Ovary (tissue), 9 donors: ENCODE data around the gene PAGE4. TPM values are rescaled to one million over a fixed set of nuclear protein-coding genes. Genes with fewer than 3 reads are reported as not detected.

Experiments used
- DNase-seq, 5 donors: peaks; one replicate each; pipeline ENCODE4 v3.0.0-alpha.2; 2019 to 2020
- H3K27ac ChIP-seq, 2 donors: fragments of 200-600 bp; one replicate each; pipeline versions ENCODE4 v1.5.1 to v1.8.0; 2019 to 2022
- H3K27me3 ChIP-seq: fragments of 200-600 bp; one replicate; pipeline ENCODE4 v1.8.0; 2022
- H3K36me3 ChIP-seq: fragments of 200-600 bp; sonication (generic); one replicate; pipeline ENCODE4 v1.5.1; 2019
- H3K4me1 ChIP-seq: one replicate; pipeline ENCODE4 v1.8.1; 2013; ENCODE audit warnings: mild to moderate bottlenecking, moderate library complexity; ENCODE audit not compliant: insufficient read depth
- H3K4me3 ChIP-seq: fragments of 200-600 bp; sonication (generic); one replicate; pipeline ENCODE4 v1.5.1; 2017
- H3K9me3 ChIP-seq, 2 donors: fragments of 200-600 bp in 1 of 2; sonication (generic) in 1 of 2; one replicate each; pipeline versions ENCODE4 v1.5.1 to v1.8.1; 2013 to 2019; ENCODE audit warnings: mild to moderate bottlenecking in 1 of 2, moderate library complexity in 1 of 2
- EP300 ChIP-seq: sonication (generic); formaldehyde crosslinking; IDR thresholded peaks from one replicate; pipeline ENCODE4 v1.6.1; 2017; ENCODE audit warnings: antibody characterized with exemption
- POLR2A ChIP-seq: fragments of 450-650 bp; IDR thresholded peaks from one replicate; pipeline ENCODE4 v1.6.1; 2017; ENCODE audit warnings: antibody characterized with exemption, mild to moderate bottlenecking, moderate library complexity
- WGBS, 3 donors: extraction: QIAGEN DNeasy Blood & Tissue Kit in 1 of 3; methylation state at CpG; one replicate each; pipeline versions ENCODE4 v1.1.5 to v1.1.7; 2013 to 2017; 5-methylcytosine and 5-hydroxymethylcytosine counted together
- intact Hi-C, 4 donors: fragments of 100-400 bp; cut with DNase I; formaldehyde crosslinking; loops; one replicate each; pipeline versions ENCODE4 v1.11.0 to v1.15.1; 2022 to 2023
- polyA plus RNA-seq, 2 donors: library from polyadenylated mRNA; stranded (reverse); fragments of 200-250 nt in 1 of 2; fragments of 350-450 nt in 1 of 2; fragmentation: Illumina TruSeq in 1 of 2; extraction: RNeasy Lipid Tissue Mini Kit (QIAGEN cat#74804) in 1 of 2; gene quantifications; one replicate each; pipeline ENCODE4 v1.2.3, GENCODE V29; 2013 to 2014
- total RNA-seq, 7 donors: library from RNA; depleted of rRNA in 2 of 7; stranded (reverse); fragments of >200 nt in 2 of 7; fragmentation: NEBNext Ultra II Directional in 3 of 7; extraction: Animal tissue kit (Norgen Biotek cat#: 25700) in 3 of 7; gene quantifications; one replicate each; pipeline versions ENCODE4 v1.1.0 to v1.2.4, GENCODE V29; 2016 to 2023
- TF ChIP-seq, protein P1 (sequence below), 3 donors: fragments of 450-650 bp in 2 of 3; fragments of 200-600 bp in 1 of 3; IDR thresholded peaks; one replicate each; pipeline versions ENCODE4 v1.5.1 to v1.8.0; 2016 to 2022; ENCODE audit warnings: antibody characterized with exemption in 3 of 3, mild to moderate bottlenecking in 1 of 3
- donor health status: DM: no; HTN: no; CAD: no; lungs with moderate emphysema.
- donor health status: DM: no; HTN: no; CAD: no.
- donor health status: Bipolar disorder and iron deficiency.
- donor health status: DM: yes; HTN: yes; CAD: no.
- donor health status: DM: no; HTN: no; CAD: no.
- donor health status: DM: yes; HTN: yes; CAD: no.

PAGE4 gene
- total and polyA plus RNA-seq, 9 donors, result 0.71 to 9.2 (median 8.0) TPM; not detected in 4

DNA sequence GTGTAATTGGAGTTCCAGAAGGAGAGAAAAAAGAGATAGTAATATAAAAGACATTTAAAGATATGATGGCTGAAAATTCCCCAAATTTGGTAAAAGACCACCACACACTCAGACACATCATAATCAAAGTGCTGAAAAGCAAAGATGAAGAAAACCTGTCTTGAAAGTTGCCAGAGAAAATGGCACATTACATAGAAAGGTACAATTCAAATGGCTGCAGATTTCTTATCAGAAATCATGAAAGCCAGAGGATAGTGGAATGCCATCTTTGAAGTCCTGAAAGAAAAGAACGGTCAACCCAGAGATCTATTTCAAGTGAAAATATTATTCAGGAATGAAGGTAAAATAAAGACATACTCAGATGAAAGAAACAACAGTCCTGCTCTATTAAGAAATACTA is 29.3 kb upstream of the PAGE4 start:
- intact Hi-C loops, result no loop called here
- TF ChIP-seq POLR2A (no peak), EP300 (no peak)
- TF ChIP-seq, protein P1, sequence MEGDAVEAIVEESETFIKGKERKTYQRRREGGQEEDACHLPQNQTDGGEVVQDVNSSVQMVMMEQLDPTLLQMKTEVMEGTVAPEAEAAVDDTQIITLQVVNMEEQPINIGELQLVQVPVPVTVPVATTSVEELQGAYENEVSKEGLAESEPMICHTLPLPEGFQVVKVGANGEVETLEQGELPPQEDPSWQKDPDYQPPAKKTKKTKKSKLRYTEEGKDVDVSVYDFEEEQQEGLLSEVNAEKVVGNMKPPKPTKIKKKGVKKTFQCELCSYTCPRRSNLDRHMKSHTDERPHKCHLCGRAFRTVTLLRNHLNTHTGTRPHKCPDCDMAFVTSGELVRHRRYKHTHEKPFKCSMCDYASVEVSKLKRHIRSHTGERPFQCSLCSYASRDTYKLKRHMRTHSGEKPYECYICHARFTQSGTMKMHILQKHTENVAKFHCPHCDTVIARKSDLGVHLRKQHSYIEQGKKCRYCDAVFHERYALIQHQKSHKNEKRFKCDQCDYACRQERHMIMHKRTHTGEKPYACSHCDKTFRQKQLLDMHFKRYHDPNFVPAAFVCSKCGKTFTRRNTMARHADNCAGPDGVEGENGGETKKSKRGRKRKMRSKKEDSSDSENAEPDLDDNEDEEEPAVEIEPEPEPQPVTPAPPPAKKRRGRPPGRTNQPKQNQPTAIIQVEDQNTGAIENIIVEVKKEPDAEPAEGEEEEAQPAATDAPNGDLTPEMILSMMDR (IDR thresholded peaks at IDR 0.05), result no peak
- DNase-seq, result no peak
- Histone ChIP-seq H3K4me3 (no peak overlapping the region), H3K4me1 (no peaks in the 10 kb centered on the region), H3K36me3 (no peaks in the 10 kb centered on the region), H3K27me3 (no peaks in the 10 kb centered on the region), H3K27ac (no peak overlapping the region), H3K9me3 (no peaks in the 10 kb centered on the region)
- WGBS, 3 donors, result 84 to 90% (median 88%) methylated on average over 1 of the region's 1 CpG

GRCh38 chrX:49809891-49810632 is 19.0 kb upstream of the PAGE4 start:
- WGBS, 3 donors, result 28 to 59% (median 37%) methylated on average over 1 of the region's 1 CpG
- H3K36me3 ChIP-seq, result no peaks in the 10 kb centered on the region
- no peak for TF ChIP-seq EP300
- no peak for TF ChIP-seq POLR2A
- TF ChIP-seq, protein P1 (IDR thresholded peaks at IDR 0.05), result no peak
- no peak overlapping the region for H3K27ac ChIP-seq
- no peaks in the 10 kb centered on the region for H3K4me1 ChIP-seq
- H3K4me3 ChIP-seq, result no peak overlapping the region
- no peaks in the 10 kb centered on the region for H3K9me3 ChIP-seq
- DNase-seq, result no peak
- H3K27me3 ChIP-seq, result no peaks in the 10 kb centered on the region
- intact Hi-C loops, result no loop called here

- WGBS, 3 donors, result 39 to 44% (median 41%) methylated on average over 4 of the region's 4 CpGs
- Histone ChIP-seq H3K9me3 (no peaks in the 10 kb centered on the region), H3K27me3 (no peaks in the 10 kb centered on the region), H3K4me1 (no peaks in the 10 kb centered on the region), H3K36me3 (no peaks in the 10 kb centered on the region), H3K4me3 (no peak overlapping the region), H3K27ac (no peak overlapping the region)
- DNase-seq, result no peak
- intact Hi-C loops, result no loop called here
- TF ChIP-seq POLR2A, result no peak
- no peak for TF ChIP-seq EP300
- TF ChIP-seq, protein P1 (IDR thresholded peaks at IDR 0.05), result no peak
These were observed 16.9 kb upstream of the PAGE4 start for GRCh38 chrX:49812177-49812576.

DNA sequence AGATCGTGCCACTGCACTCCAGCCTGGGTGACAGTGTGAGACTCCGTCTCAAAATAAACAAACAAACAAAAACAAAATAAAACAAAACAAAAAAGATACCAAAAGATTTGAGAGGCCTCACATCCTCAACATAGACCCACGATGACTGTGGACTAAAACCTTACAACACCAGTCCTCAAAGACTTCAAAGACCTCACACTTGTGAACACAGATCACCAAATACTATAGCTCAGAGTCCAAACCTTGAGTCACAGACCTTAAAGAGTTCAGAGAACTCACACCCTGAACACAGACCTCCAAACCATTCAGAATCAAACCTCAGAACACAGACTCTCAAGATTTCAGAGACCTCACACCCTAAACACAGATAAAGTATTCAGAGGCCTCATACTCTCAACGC is 12.7 kb upstream of the PAGE4 start:
- H3K4me3 ChIP-seq, result no peak overlapping the region
- H3K27me3 ChIP-seq, result no peaks in the 10 kb centered on the region
- intact Hi-C loops, result no loop called here
- TF ChIP-seq, protein P1 (IDR thresholded peaks at IDR 0.05), result no peak
- TF ChIP-seq POLR2A (no peak), EP300 (no peak)
- no peak for DNase-seq
- H3K36me3 ChIP-seq, result no peaks in the 10 kb centered on the region
- no peaks in the 10 kb centered on the region for H3K9me3 ChIP-seq
- H3K27ac ChIP-seq, result no peak overlapping the region
- 72 to 83% (median 79%) methylated on average over 4 of the region's 4 CpGs for WGBS, 3 donors
- no peaks in the 10 kb centered on the region for H3K4me1 ChIP-seq
